Neural progenitor cell (in vitro differentiated cells): Measurements from ENCODE around the gene DDX51.

Experiments
- CTCF ChIP-seq: fragments of 200-600 bp; sonication (generic); IDR thresholded peaks from 2 replicates; pipeline ENCODE4 v1.5.1; 2017; ENCODE audit warnings: antibody characterized with exemption, mild to moderate bottlenecking
- EZH2 ChIP-seq: fragments of 200-600 bp; sonication (generic); IDR thresholded peaks from 2 replicates; pipeline ENCODE4 v1.6.1; 2017; ENCODE audit warnings: antibody characterized with exemption, mild to moderate bottlenecking, moderate library complexity
- EZH2phosphoT487 ChIP-seq: fragments of 200-600 bp; sonication (generic); IDR thresholded peaks from 2 replicates; pipeline ENCODE4 v1.6.1; 2017; ENCODE audit warnings: antibody characterized with exemption

- TF ChIP-seq CTCF (no peak), EZH2 (no peak), EZH2phosphoT487 (no peak)
Observed at GRCh38 chr12:132118876-132119275, 25.2 kb downstream of the DDX51 start.
